Type B pancreatic cell (in vitro differentiated cells): ENCODE results near the gene PDE4B. TPM values are rescaled to one million over a fixed set of nuclear protein-coding genes. Genes with fewer than 3 reads are reported as not detected.
"Not testable (repeated sequence)": the region's sequence is repeated elsewhere in the genome, so short reads cannot be mapped to it uniquely, and the experiment has no call there.

Source experiments
- DNase-seq: peaks from one replicate; pipeline ENCODE4 v3.0.0; 2021; ENCODE audit warnings: mixed read lengths; ENCODE audit not compliant: unreplicated experiment; ENCODE audit errors: extremely low spot score
- H3K27ac Mint-ChIP-seq: 2 replicates; pipeline ENCODE4 v1.8.0; 2021; ENCODE audit warnings: mild to moderate bottlenecking, mixed read lengths
- H3K27me3 Mint-ChIP-seq: 2 replicates; pipeline ENCODE4 v1.8.0; 2021; ENCODE audit warnings: mixed read lengths
- H3K36me3 Mint-ChIP-seq: 2 replicates; pipeline ENCODE4 v1.8.0; 2021; ENCODE audit warnings: mixed read lengths
- H3K4me1 Mint-ChIP-seq: one replicate; pipeline ENCODE4 v1.8.0; 2021; ENCODE audit warnings: mixed read lengths; ENCODE audit not compliant: unreplicated experiment
- H3K4me3 Mint-ChIP-seq: 2 replicates; pipeline ENCODE4 v1.8.0; 2021; ENCODE audit warnings: mild to moderate bottlenecking, mixed read lengths
- H3K9me3 Mint-ChIP-seq: 2 replicates; pipeline ENCODE4 v1.8.0; 2021; ENCODE audit warnings: mixed read lengths
- CTCF ChIP-seq: fragments of 200-600 bp; sonication (generic); conservative IDR thresholded peaks from 2 replicates; pipeline ENCODE4 v1.5.0; 2021; ENCODE audit warnings: antibody characterized with exemption, mild to moderate bottlenecking
- total RNA-seq: library from RNA; stranded (reverse); gene quantifications from 2 replicates; pipeline ENCODE4 v1.2.1, GENCODE V29; 2021; ENCODE audit warnings: low replicate concordance

Gene PDE4B
- total RNA-seq, 1 donor from 2014 or later, result 4.7 TPM

- Mint-ChIP-seq H3K27me3 (peaks cover 6% of the 10 kb centered on the region), H3K27ac (no peak overlapping the region), H3K4me1 (no peaks in the 10 kb centered on the region), H3K9me3 (no peaks in the 10 kb centered on the region), H3K36me3 (no peaks in the 10 kb centered on the region), H3K4me3 (no peak overlapping the region)
- no peak for TF ChIP-seq CTCF
- no peak for DNase-seq
Measured at GRCh38 chr1:66402194-66402593, 609.5 kb downstream of the PDE4B start.

GRCh38 chr1:66403007-66403731 is 610.5 kb downstream of the PDE4B start:
- no peak for DNase-seq
- Mint-ChIP-seq H3K4me3 (no peak overlapping the region), H3K9me3 (no peaks in the 10 kb centered on the region), H3K36me3 (no peaks in the 10 kb centered on the region), H3K4me1 (no peaks in the 10 kb centered on the region), H3K27me3 (peaks cover 6% of the 10 kb centered on the region), H3K27ac (no peak overlapping the region)
- TF ChIP-seq CTCF, result no peak

DNA sequence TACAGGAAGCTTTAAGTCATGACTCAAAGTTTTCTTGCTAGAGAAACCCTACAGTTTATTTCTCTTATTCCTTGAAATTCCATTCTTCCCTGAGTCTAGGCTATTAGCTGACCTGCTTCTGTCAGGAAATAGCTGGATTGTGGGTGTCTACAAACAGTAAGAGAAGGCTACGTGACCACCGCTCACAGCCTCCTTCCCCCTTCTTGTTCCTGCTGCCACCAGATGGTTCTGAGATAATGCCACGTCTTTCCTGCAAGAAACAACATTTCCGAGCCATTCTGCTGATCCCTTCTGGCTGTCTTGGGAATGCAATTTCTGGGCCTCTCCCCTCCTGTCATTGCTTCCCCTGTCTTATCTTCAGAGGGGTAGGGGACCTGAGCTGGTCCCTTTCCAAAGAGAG is 612.4 kb downstream of the PDE4B start:
- H3K27ac Mint-ChIP-seq, result no peak overlapping the region
- no peak for DNase-seq
- no peak overlapping the region for H3K4me3 Mint-ChIP-seq
- peaks cover 4% of the 10 kb centered on the region for H3K9me3 Mint-ChIP-seq
- TF ChIP-seq CTCF, result no peak
- H3K27me3 Mint-ChIP-seq, result peaks cover 2% of the 10 kb centered on the region
- H3K4me1 Mint-ChIP-seq, result no peaks in the 10 kb centered on the region
- no peaks in the 10 kb centered on the region for H3K36me3 Mint-ChIP-seq

- H3K36me3 Mint-ChIP-seq, H3K27me3 Mint-ChIP-seq, H3K4me3 Mint-ChIP-seq, H3K4me1 Mint-ChIP-seq, DNase-seq, H3K9me3 Mint-ChIP-seq, H3K27ac Mint-ChIP-seq: not testable (repeated sequence)
Measured at GRCh38 chr1:66411449-66411848, 618.8 kb downstream of the PDE4B start.

GRCh38 chr1:66412704-66413103 is 620.0 kb downstream of the PDE4B start:
- TF ChIP-seq CTCF, result no peak
- H3K4me1 Mint-ChIP-seq, result no peaks in the 10 kb centered on the region
- H3K27me3 Mint-ChIP-seq, result no peaks in the 10 kb centered on the region
- peaks cover 4% of the 10 kb centered on the region for H3K9me3 Mint-ChIP-seq
- no peak overlapping the region for H3K4me3 Mint-ChIP-seq
- H3K36me3 Mint-ChIP-seq, result no peaks in the 10 kb centered on the region
- H3K27ac Mint-ChIP-seq, result no peak overlapping the region
- no peak for DNase-seq

DNA sequence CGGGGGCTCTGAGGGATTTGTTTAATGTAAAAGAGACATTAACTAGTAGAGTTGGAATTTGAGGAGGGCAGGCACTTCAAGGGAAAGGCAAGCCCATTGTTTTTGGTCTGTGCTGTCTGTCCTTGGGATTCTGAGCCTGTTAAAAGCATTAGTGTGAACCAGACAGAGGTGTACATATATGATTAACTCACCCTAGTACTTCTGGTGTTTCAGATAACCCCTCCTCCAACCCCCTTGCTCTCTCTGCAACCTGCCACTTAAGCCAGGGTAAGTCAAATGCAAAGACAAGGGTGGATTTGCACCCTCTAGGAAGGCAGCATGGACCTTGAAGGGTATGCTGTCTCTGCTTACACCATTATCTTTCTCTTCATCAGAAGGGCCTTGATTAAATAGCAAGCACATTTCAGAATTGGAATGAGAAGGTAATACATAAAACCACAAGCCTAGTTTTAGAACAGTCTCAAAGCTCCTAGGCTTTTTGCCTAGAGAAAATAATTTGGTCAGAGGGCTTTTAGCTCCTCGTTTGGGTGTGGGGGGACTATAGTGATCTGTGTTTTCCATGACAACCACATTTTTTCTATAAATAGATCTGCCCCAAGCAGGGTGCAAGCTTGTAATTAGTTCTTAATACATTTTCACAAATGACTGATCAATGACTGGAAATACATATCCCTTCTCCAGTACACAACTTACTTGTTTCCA is 620.6 kb downstream of the PDE4B start:
- DNase-seq, result no peak
- Mint-ChIP-seq H3K4me3 (no peak overlapping the region), H3K27me3 (no peaks in the 10 kb centered on the region), H3K36me3 (no peaks in the 10 kb centered on the region), H3K4me1 (no peaks in the 10 kb centered on the region), H3K9me3 (peaks cover 9% of the 10 kb centered on the region), H3K27ac (no peak overlapping the region)
- no peak for TF ChIP-seq CTCF
